Measurements from ENCODE around the gene EPHB2.
A peak's percentile ranks its signal among the peaks of the same experiment; 100 is the strongest.
"Not testable (repeated sequence)": the region's sequence is repeated elsewhere in the genome, so short reads cannot be mapped to it uniquely, and the experiment has no call there.

EPHB2 gene

DNA sequence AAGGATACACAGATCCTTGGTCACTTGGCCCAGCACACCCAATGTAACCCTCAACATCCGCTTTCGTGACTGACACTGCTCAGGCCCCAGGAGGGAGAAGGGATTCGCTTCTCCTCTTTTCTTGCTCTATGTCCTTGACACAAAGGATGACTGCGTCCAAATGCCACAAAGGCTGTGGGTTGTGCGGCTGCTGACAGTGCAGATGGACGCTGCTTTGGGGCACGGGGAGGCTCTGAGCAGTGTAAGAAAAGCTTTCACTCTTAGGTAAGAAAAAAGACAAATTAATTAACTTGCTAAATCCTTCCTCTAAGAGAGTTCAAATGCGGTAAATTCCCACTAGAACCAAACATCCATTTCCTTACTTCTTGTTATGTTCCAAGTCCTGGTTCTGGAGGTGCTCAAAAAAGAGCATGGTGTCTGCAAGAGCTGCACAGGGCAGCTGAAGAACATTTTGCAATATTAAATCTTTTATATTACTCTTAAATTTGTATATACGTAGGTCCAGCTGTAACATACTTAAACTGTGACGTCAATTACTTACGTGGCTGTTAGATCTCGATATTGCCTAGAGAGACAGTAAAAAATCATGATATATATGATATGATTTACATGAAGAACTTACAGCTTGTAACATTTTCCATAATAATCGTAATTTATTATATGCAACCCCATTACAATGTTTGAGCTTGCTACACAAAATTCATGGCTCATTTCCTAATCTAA lies 19.4 kb upstream of the EPHB2 start:
- no peak for DNase-seq (ENCODE audit: low spot score)

DNA sequence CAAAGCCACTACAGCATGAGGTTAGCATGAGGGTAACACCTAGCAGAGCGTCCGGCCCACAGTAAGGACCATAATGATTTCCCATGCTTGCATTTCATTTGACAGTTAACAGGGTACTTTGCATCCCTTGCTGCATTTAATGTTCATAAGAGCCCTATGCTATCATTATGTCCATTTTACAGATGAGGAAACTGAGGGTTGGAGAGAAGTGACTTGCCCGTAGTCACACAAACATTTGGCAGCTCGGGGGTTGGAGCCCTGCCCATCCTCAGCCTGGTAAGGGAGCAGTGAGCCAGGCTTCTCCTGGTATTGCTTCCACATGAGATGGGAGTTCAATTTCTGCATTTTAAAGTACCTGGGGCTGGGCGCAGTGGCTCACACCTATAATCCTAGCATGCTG lies 16.5 kb upstream of the EPHB2 start:
- no peak for DNase-seq (ENCODE audit: low spot score)

DNA sequence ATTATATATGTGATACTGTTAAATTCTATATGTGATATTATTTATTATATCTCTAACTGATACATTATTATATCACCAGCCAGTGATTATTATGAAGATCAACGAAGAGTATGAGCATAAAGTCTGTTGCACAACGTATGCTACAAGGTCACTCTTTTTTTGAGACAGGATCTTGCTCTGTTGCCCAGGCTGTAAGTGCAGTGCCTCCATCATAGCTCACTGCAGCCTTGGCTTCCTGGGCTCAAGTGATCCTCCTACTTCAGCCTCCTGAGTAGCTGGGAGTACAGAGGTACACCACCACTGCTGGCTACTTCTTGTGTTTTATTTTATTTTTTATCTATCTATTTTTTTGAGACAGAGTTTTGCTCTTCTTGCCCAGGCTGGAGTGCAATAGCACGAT lies 14.0 kb upstream of the EPHB2 start:
- DNase-seq (ENCODE audit: low spot score), result no peak

DNA sequence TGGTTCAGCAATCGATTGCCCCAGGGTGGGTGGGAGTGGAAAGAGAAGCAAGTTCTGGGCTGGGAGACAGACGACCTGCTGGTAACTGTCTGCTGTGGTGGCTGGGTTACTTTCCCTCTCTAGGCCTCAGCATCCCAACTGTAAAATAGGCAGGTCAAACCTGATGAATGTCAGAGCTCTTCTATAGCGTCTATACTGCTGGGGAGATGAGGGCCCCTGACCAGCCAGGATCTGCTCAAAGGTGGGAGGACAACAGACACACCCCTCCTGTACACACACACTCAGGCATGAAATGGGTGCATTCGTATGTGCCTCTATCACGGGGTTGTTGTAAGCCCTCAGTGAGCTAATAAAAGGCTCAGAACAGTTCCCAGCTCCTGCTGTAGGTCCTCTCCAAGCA lies 12.7 kb upstream of the EPHB2 start:
- DNase-seq (ENCODE audit: low spot score), result no peak

DNA sequence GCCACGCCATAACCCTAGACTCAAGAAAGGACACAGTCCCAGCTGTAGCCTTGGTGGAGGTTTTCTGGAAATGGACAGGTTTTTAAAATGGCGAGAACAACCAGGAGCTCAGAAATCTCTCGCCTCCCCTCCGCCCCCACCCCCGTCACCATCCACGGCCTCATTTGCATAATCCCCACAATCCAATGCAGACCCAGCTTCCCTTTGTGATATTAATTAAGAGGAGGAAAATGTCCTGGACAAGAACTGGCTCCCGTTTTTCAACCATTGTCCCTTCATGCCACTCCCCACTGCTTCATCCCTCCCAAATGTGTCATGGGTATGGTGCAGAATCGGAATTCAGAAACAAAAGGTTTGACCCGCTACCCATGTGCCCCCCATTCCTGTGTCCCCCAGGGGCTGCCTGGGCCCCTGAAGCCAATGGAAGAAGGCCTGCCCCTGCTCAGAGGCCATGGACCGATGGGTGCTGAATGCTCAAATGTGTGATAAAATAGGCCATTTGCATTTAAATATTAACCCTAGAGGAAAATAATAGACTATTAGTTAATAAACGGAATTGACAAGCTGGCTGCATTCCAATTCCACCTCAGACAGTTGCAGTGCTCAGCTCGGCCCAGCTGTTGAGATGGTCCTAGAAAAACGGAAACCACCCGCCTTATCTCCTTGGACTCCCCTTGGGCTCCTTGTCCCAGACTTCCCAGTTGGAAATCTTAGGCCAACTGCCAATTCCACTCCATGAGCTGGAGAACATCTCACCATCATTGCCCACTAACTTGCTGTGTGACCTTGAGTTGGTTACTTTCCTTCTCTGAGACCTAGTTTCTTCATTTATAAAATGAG lies 10.7 kb upstream of the EPHB2 start:
- no peak for DNase-seq (ENCODE audit: low spot score)

DNA sequence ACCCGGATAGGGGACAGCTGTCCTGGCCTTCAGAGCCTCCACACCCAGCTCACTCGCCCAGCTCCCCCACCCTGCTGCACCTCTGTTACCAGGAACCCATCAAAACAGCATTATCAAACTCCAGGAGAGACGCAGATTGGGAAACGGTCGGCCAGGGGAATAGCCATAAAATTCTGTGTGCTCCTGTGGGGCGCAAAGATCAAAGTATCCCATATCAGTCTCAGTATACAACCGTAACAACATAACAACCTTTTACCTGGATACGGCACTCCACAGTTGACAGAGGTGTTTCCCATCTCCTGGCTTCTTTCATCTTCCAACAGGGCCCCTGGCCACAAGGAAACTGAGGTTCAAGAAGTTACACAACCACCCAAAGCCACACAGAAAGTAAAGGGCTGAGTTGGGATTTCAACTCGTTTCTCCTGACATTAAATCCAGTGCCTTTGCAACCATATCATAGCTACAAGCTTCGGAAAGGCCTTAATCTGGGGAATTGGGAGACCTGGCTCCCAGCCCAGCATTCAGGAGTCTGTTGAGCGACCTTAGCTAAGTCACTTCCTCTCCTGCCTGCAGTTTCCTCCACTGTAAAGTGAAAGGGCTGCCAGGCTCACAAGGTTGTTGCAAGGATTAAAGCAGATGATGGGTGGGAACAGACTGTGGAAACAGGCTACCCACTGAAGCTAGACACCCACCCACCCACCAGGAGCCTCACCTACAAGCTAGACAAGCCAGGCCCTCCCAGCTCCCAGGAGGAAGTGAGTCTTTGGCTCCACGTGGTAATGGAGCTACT lies 8.1 kb upstream of the EPHB2 start:
- DNase-seq (ENCODE audit: low spot score), result peak; percentile 62

DNA sequence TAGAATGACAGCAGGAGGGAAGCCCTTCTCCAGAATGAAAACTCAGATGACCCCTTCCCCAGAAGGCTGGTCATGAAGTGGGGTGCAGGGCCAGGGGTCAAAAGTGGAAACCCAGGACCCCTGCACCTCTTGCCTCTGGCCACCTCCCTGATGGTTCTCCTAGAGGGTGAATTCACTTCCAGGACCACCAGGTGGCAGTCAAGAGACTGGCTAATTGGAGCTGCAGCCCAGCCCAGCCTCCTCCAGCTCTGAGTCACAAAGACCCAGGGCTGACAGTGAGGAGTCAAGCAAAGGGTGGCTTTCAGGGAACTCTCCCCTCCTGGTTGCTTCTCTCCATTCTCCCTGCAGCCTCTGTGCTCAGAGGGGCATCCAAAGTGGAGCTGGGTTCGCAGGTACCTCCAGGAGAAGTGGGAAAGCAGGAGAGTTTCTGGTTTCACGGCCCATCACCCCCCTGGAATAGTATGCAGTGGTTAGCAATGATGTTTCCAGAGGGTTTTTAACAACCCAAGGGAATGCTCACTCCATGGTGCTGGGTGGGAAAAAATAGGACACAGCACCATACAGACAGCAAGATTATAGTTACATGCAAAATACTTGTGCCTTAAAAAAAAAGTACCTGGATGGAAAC lies 6.1 kb upstream of the EPHB2 start:
- DNase-seq (ENCODE audit: low spot score), result peak; percentile 78

DNA sequence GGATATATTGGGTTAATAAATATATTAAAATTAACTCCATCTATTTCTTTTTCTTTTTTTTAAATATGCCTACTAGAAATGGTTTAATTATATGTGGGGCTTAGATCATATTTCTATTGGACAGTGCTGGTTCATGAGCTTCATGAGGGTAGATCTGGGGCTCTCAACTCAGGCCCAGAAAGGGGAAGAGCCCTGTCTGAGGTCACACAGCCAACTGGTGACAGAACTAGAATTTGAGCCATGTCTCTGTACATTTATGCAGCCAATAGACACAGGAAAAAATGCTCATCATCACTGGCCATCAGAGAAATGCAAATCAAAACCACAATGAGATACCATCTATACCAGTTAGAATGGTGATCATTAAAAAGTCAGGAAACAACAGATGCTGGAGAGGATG lies 5.1 kb upstream of the EPHB2 start:
- no peak for DNase-seq (ENCODE audit: low spot score)

DNA sequence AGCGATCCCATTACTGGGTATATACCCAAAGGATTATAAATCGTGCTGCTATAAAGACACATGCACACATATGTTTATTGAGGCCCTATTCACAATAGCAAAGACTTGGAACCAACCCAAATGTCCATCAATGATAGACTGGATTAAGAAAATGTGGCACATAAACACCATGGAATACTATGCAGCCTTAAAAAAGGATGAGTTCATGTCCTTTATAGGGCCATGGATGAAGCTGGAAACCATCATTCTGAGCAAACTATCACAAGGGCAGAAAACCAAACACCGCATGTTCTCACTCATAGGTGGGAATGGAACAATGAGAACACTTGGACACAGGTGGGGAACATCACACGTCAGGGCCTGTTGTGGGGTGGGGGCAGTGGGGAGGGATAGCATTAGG lies 4.5 kb upstream of the EPHB2 start:
- DNase-seq (ENCODE audit: low spot score), result not testable (repeated sequence)

DNA sequence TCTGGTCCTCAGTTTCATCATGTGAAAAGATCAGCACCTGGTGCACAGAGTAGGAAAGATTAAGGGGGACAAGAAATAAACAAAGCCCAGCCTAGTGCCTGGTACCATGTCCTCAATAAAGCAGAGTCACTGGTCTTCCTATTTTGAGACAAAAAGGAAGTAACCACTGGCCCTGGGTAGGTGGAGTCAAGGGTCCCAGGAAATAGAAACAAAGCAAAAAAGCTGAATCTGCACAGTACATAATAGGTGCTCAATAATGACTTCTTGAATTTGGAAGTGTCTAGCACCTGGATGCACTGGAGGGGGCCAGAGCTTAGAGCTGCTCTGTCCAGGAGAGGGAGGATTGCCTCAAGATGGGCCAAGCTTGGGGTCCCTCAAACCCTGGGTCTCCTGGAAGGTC lies 1.9 kb upstream of the EPHB2 start:
- DNase-seq (ENCODE audit: low spot score), result no peak

DNA sequence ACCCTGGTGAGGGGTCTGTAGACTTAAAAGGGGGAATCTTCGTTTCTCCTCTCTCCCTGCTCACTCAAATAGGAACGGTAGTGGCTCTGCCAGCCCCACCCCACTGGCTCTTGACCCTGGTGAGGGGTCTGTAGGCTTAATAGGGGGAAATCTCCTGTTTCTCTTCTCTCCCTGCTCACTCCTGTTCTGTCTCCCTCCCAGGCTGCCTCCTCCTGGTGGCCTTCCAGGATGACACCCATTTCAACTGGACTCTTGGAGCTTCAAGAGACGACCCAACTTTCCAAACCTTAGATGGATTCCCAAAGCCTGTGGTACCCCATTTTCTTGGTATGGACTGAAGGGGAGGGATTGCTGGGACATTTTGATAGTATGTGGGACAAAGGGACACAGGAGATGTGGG lies 1.4 kb upstream of the EPHB2 start:
- DNase-seq (ENCODE audit: low spot score), result no peak

DNA sequence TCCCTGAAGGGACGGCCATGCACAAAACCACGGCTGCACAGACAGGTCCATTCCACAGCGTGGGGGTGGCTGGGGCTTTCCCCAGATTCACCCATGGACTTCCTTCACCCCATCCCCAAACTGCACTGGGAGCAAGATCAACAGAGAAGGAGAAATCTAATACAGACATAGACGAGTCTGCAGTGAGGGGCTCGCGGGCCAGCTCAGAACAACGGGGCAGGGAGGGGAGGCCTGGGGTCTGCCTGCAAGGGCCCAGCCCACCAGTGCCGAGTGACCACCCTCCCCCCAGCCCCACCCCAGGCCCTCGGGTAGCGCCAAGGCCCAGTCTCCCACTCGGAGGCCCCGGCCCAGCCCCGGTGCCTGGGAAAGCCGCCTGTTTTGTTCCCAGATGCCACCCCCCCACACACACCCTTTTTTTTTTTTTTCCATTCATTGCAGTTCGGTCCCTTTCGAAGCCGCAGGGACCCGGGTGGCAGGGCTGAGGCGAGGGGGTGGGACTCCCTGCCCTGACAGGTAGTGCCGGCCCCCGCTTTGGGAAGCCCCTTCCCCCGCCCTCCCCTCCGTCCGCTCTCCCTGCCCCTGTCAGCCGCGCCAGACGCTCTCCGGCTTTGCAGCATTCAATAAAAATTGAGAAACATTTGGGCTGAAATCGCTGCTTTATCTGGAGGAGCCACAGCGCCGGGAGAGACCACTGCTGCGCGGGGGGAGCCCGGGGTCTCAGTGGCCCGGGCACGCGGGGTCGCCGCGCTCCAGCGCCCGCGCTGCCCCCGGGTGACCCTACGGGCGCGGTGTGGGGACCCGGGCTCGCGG lies 543 bp upstream of the EPHB2 start:
- no peak for DNase-seq (ENCODE audit: low spot score)

DNA sequence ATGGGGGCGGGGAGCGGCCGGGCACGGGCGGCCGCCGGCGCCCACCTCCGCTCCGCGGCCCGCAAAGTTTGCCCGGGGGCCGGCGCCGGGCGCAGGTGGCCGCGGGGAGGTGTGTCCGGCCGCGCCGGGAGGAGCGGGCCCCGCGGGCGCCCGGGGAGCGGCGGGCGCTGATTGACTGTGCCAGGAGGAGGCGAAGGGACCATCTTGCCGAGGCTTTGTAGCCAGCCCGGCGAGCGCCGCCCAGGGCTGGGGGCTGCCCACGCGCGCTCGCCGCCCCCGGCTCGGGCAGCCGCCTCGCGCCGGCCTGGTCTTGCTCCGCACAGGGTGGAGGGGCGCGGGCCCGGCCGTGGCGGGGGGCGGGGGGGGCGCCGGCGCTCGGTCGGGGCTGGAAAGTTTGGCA lies 432 bp downstream of the EPHB2 start:
- DNase-seq (ENCODE audit: low spot score), result no peak

DNA sequence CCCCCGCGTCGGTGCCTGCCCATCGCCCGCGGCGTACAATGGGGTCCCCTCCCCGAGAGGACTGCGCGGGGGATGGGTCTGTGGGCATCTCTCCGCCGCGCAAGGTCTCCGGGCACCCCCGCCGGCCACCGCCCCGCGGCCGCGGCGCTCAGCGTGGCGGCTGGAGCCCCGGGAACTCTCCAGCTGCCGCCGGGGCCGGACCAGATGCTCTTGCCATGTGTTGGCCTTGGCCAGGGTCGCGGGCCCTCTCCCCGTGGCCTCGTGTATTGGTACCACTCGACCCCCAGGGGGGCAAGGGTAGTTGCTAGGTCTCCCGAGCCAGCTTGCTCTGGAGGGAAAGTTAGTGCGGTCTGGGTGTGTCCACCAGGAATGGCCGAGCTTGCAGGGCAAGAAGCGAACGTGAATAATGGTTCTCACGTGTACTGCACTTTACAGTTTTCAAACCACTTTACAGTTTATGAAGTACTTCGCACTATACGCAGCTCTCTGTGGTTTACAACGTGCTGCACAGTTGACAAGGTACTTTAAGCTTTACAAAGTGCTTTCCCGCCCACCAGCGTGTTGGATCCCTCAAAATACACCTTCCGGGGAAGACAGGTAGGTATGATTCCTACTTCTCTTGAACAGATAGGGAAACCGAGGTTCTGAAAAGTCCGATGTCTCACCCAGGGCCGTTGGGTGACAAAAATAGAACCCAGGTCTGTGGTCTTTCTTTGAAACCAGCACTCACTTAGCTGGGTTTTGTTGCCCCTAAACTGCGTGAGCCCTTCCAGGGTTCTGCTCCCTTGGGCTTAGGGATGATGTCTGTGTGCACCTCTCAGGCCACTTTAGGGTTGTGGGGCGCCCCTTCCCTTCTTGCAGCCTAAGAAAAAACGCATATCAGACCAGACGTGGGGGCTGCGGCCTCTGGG lies 1.2 kb downstream of the EPHB2 start:
- DNase-seq (ENCODE audit: low spot score), result no peak

DNA sequence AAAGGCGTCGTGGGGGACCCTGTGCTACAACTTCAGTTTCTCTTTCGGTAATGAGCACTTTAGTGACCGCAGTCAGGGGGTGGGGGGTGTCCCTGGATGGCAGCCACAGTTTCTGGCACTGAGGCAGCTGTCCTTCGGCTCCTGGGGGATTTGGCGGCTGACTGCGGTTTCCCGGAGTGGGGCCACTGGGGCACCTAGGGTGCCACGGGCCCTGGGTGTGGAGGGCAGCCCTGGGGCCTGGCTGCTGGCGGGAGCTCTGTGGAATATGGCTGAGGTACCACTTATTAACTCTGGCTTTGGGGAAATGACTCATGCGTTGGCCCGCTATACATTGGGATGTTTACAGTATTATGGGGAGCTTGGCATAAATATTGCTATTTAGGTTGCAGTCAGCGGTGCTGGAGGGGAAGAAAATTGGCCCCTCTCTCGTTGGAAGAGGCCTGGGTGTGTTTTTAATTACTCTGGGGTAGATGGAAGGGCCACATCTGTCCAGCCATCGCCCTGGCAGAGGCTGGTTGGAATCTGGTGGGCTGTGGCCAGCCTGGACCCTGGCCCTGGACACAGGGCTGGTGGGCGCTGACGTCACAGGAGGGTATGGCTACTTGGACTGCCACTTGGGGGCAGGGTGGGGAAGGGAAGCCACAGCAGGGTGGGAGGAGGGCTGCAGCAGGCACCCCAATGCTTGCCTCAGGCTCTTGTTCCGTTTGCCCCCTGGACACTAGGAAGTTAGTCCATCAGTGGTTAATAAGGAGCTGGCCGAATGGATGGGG lies 2.0 kb downstream of the EPHB2 start:
- no peak for DNase-seq (ENCODE audit: low spot score)

DNA sequence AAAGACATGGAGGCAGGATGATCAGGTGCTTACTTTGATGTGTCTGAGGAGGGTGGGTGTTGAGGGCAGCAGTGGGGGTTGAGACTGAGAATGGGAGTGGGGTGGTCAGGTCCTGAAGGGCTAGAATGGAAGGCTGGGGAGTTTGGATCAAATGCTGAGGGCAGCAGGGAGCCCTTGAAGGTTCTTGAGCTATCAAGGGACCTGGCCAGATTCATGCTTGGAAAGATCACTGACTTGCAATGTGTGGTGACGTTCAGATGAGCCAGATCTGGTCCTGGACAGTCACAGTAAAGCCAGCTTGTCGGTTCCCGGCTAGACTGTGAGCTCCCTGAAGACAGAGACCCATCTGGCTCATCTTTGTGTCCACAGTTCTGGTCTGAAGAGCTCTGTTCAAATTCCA lies 3.8 kb downstream of the EPHB2 start:
- no peak for DNase-seq (ENCODE audit: low spot score)

DNA sequence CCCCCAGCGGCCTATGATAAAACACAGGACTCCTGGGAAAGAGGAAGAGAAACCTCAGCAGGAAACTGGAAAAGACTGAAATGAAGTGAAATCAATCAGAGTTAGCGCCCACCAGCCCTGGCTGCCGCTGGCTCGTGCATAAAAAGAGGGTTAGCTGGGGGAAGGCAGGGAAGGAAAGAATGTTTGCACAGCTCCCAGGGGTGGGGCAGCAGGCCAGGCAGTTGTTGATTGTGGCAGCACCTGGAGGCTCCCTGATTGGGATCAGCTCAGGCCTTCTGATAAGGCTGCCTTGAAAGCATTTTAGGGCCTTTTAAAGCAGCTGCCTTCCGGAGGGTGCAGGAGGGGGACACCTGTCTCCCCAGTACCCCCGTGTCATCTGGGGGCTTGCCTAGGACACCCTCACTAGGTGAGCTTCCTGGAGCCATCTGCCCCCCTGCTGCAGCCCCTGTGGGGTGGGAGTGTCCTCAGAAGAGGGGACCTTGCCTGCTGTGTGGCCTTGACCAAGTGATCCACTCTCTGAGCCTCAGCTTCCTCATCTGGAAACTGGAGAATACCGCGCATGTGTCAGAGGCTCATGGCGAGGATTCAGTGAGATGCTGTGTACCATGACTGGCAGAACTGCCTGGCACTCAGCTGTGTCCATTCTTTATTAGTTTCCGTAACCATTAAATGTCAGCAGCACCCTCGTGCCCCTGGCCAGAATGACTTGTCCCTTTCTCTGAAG lies 6.6 kb downstream of the EPHB2 start:
- DNase-seq (ENCODE audit: low spot score), result no peak

DNA sequence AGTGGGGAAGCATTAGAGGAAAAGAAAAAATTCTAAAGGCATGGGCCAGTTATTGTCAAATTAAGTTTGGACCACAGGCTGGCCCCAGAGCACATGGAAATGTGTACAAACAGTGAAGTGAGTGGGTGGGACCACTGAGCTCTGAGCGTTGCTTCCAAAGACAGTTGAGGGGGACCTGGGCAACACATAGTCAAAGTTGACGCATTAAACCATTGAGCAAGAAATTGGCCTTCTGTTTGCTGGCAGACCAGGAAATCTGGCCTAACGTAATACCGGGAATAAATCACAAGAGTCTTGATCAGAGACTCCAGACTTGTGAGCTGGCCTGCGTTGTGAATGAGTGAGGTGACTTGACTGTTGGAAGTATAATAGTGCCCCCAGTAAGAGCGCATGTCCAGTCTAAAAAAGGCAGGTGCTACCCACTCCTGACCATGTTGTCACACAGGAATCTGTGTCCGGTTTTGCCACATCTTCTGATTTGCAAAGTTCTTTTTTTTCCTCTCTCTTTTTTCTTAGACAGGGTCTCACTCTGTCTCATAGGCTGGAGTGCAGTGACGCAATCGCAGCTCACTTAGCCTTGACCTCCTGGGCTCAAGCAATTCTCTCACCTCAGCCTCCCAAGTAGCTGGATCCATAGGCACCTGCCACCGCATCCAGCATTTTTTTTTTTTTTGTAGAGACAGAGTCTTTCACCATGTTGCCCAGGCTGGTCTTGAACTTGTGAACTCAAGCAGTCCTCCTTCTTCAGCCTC lies 10.7 kb downstream of the EPHB2 start:
- DNase-seq (ENCODE audit: low spot score), result no peak
